C4-2B (cell line): Measurements from ENCODE around the gene OGG1.

Experiments used
- H3K27ac ChIP-seq: fragments of 450-650 bp; 2 replicates; pipeline ENCODE4 v1.5.1; 2017
- CTCF ChIP-seq: fragments of 450-650 bp; conservative IDR thresholded peaks from 2 replicates; pipeline ENCODE4 v1.5.1; 2017; ENCODE audit warnings: mild to moderate bottlenecking
- ZFX ChIP-seq: fragments of 450-650 bp; IDR thresholded peaks from 2 replicates; pipeline ENCODE4 v1.6.1; 2017

Gene OGG1

DNA sequence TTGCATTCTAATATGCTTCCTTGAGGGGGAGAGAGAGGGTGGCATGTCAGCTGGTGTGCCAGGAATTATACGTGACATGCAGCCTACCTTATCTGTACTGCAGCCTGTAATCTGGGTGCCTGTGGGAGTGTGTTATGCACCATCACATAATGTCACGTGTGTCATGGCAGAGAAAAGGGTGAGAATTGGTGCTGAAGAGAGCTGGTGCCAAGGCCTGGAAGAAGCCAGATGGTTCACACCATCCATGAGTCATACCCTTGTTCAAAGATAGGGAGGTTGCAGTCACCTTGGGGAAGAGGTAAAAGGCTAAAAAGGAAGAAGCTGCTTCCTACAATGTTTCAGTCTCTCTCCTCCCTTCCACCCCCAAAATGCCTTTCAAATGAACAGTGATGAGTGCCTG is 12.9 kb upstream of the OGG1 start:
- TF ChIP-seq ZFX (no peak), CTCF (no peak)
- H3K27ac ChIP-seq, result no peak overlapping the region

GRCh38 chr3:9739181-9739580 is 10.6 kb upstream of the OGG1 start:
- no peak overlapping the region for H3K27ac ChIP-seq
- TF ChIP-seq ZFX (no peak), CTCF (no peak)

GRCh38 chr3:9742560-9742959 is 7.2 kb upstream of the OGG1 start:
- H3K27ac ChIP-seq, result no peak overlapping the region
- TF ChIP-seq ZFX, result no peak
- no peak for TF ChIP-seq CTCF

GRCh38 chr3:9743548-9743947 is 6.2 kb upstream of the OGG1 start:
- H3K27ac ChIP-seq, result no peak overlapping the region
- TF ChIP-seq ZFX (no peak), CTCF (no peak)

DNA sequence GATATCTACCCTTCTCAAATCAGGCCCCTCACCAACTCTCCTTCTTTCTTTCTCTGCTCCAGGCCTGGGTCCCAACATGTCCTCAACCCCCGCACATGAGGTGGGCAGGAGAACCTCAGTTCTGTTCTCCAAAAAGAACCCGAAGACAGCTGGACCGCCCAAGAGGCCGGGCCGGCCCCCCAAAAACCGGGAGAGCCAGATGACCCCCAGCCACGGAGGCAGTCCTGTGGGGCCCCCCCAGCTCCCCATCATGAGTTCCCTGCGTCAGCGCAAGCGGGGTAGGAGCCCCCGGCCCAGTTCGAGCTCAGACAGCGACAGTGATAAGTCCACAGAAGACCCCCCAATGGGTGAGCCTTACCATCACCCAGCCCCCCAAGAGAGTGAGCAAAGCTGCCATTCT is 5.6 kb upstream of the OGG1 start:
- no peak overlapping the region for H3K27ac ChIP-seq
- TF ChIP-seq CTCF, result no peak
- TF ChIP-seq ZFX, result no peak

GRCh38 chr3:9745521-9745920 is 4.2 kb upstream of the OGG1 start:
- no peak for TF ChIP-seq ZFX
- no peak for TF ChIP-seq CTCF
- H3K27ac ChIP-seq, result no peak overlapping the region

DNA sequence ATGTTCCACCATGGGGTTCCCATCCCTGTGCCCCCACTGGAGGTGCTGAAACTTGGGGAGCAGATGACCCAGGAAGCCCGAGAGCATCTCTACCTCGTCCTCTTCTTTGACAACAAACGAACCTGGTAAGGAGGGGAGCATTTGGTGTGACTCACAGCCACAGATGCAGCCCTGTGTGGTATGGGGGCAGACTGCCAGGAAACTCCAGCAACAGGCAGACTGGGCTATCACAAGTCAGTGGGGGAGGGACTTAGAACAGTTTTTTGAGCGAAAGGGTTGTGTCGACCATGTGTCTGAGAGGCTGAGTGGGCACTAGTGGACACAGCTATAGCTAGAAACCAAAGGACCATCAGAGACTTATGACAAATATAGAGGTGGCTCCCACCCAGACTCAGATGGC is 3.4 kb upstream of the OGG1 start:
- TF ChIP-seq CTCF (no peak), ZFX (no peak)
- no peak overlapping the region for H3K27ac ChIP-seq
